ENCODE measurements around the gene RBM19. TPM values are rescaled to one million over a fixed set of nuclear protein-coding genes. Genes with fewer than 3 reads are reported as not detected.

The RBM19 gene
- total and polyA plus RNA-seq, 2 of the 4 experiments (the other 2 are of a cell fraction) = 18.7 to 19.2 TPM

DNA sequence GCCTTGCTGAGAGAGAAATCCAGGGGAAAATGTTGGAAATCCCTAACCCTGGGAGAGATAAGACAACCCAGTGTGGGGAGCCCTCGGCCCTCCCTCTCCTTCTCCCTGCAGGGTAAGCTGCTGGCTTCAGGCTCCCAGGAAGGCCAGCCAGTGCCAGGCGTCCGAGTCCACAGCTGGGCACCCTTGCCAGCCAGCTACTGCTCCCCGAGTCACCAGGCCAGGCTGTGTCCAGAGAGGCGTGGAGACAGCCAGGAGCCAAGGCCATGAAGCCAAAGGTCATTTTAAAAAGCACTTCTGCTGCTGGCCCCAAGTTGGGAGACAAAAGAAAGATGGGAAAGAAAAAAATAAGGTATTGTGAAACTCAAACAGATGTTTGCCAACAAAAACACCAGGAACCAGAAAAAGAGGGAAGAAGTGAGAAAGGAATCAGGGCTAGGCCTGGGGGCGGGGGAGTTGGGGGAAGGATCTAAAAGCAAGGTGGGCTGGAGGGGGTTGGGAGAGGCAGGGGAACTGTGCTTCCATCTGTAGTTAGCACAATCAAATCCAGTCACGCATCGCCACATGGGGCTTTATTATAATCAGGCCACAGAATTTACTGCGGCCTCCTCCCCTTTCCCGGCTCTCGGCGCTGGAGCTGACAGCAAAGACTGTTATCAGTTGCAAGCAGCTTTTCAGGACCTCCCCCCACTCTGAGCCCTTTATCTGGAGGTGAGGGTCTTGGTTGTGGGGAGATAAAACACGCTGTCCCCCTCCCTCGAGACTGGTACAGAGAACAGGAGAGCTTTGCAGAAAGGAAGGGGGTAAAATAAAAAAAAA, 33.5 kb downstream of the RBM19 start:
- peaks cover 3% of the 10 kb centered on the region; the same call in 1 of the 2 replicates for H3K4me1 ChIP-seq (ENCODE audit: control insufficient read depth, insufficient read depth, low read length)
- no peak overlapping the region for H3K9ac ChIP-seq (ENCODE audit: low read depth, low read length)
- BruUV-seq (replicated peaks) = no TSS peak
- POLR2A ChIA-PET (ENCODE audit: unreplicated experiment) = no interaction called here
- intact Hi-C loops (cut with micrococcal nuclease) = no loop called here
- H3K4me2 ChIP-seq (ENCODE audit: low read depth, low read length) = no peak overlapping the region
- H3K14ac ChIP-seq (replicated peaks; ENCODE audit: low read depth, low read length) = no peak overlapping the region
- no peak overlapping the region for H3K23ac ChIP-seq (ENCODE audit: low read depth, low read length)
- peak; percentile 2 for DNase-seq
- TF ChIP-seq CTCF (conservative IDR thresholded peaks at IDR 0.05; ENCODE audit: low read depth, low read length) (no peak), MAFK (IDR thresholded peaks at IDR 0.05; ENCODE audit: low read depth, low read length) (no peak), CEBPB (IDR thresholded peaks at IDR 0.05; ENCODE audit: low read depth, low read length) (peak; percentile 60)
- H2BK120ac ChIP-seq (ENCODE audit: low read depth, low read length) = no peak overlapping the region
- H2BK5ac ChIP-seq (ENCODE audit: low read depth, low read length, poor library complexity, severe bottlenecking) = no peak overlapping the region
- in situ Hi-C loops (cut with MboI; ENCODE audit: low sequenced_read_pairs) = no loop called here
- H3K4me3 ChIP-seq (ENCODE audit: insufficient read depth, low read depth, low read length) = no peak overlapping the region
- 80% methylated on average over 1 of the region's 14 CpGs; no CpG with 5 or more reads in 1 of the 2 experiments for whole genome bisulfite sequencing, 2 experiments (ENCODE audit: extremely low coverage in 2 of 2, insufficient read length in 1 of 2)
- no peak overlapping the region; the same call in 1 of the 2 replicates for H4K5ac ChIP-seq (ENCODE audit: low read depth, low read length)
- peaks cover 4% of the 10 kb centered on the region; the same call in 1 of the 2 replicates for H3K9me1 ChIP-seq (ENCODE audit: insufficient read depth, low read length)
- peak overlapping the region; percentile 12 for H2AK9ac ChIP-seq (replicated peaks; ENCODE audit: low read depth, low read length, poor library complexity)
- H3K36me3 ChIP-seq (ENCODE audit: control insufficient read depth, insufficient read depth, low read length) = peaks cover 27% of the 10 kb centered on the region
- no peaks in the 10 kb centered on the region for H3K9me3 ChIP-seq (ENCODE audit: control insufficient read depth, insufficient read depth, low read length)
- H3K27me3 ChIP-seq (ENCODE audit: control insufficient read depth, insufficient read depth, low read length) = no peaks in the 10 kb centered on the region
- H2BK15ac ChIP-seq (ENCODE audit: low read depth, low read length) = no peak overlapping the region
- H3K79me1 ChIP-seq (ENCODE audit: low read depth in 1 of 2, low read length in 2 of 2) = no peaks in the 10 kb centered on the region; a peak in 1 of 4 replicates
- H4K20me1 ChIP-seq (ENCODE audit: insufficient read depth, low read length) = no peaks in the 10 kb centered on the region
- peak; percentile 36 for ATAC-seq (ENCODE audit: low read depth)
- no peak overlapping the region for H2BK20ac ChIP-seq (ENCODE audit: low read depth, low read length)
- no peak overlapping the region for H3K4ac ChIP-seq (ENCODE audit: low read depth, low read length)
- H2AK5ac ChIP-seq (ENCODE audit: low read depth, low read length) = no peak overlapping the region
- H3K27ac ChIP-seq (ENCODE audit: insufficient read depth, low read length) = no peak overlapping the region
- no peak overlapping the region for H3K18ac ChIP-seq (ENCODE audit: low read depth, low read length)
- CTCF ChIA-PET = no interaction called here
- H4K91ac ChIP-seq (ENCODE audit: insufficient read depth, low read depth, low read length) = no peak overlapping the region
- H2AFZ ChIP-seq (replicated peaks; ENCODE audit: low read length, poor library complexity) = no peak overlapping the region
- dilution Hi-C loops (cut with HindIII; ENCODE audit: low sequenced_read_pairs, unreplicated experiment) = no loop called here
- no peak overlapping the region for H4K8ac ChIP-seq (ENCODE audit: low read depth in 2 of 2, low read length in 2 of 2)
- no peak overlapping the region for H3K56ac ChIP-seq (ENCODE audit: extremely low read depth, insufficient read depth, low read length)
